ENCODE results near the gene KIR2DL1. TPM values are rescaled to one million over a fixed set of nuclear protein-coding genes. Genes with fewer than 3 reads are reported as not detected.
A peak's percentile ranks its signal among the peaks of the same experiment; 100 is the strongest.
"Not testable (repeated sequence)": the region's sequence is repeated elsewhere in the genome, so short reads cannot be mapped to it uniquely, and the experiment has no call there.

The KIR2DL1 gene
- total RNA-seq, 3 donors from 2014 or later (not counting 1 experiment from before 2014, with no cell fraction given), result 39.5 to 88.2 (median 70.8) TPM

- intact Hi-C loops (cut with micrococcal nuclease), result no loop called here
- 66% methylated on average over 8 of the region's 8 CpGs for WGBS (ENCODE audit: insufficient coverage)
- Histone ChIP-seq H3K27ac (ENCODE audit: low read length) (no peak overlapping the region), H3K4me1 (ENCODE audit: control insufficient read depth, insufficient read depth, low read length) (no peaks in the 10 kb centered on the region), H3K36me3 (ENCODE audit: control insufficient read depth, insufficient read depth, low read length) (no peaks in the 10 kb centered on the region), H3K9me3 (ENCODE audit: control insufficient read depth, insufficient read depth, low read length) (peaks cover 4% of the 10 kb centered on the region), H3K27me3 (ENCODE audit: control insufficient read depth, insufficient read depth, low read length) (no peaks in the 10 kb centered on the region), H3K4me3 (ENCODE audit: low read length) (no peak overlapping the region)
- ATAC-seq (no peak), DNase-seq (no peak)
- peaks cover 0 to 9% of the 10 kb centered on the region in 2 donors for H3K4me1 Mint-ChIP-seq
- H3K27ac Mint-ChIP-seq, result no peak overlapping the region
- H3K4me3 Mint-ChIP-seq, result no peak overlapping the region
- peaks cover 31 to 50% of the 10 kb centered on the region in 2 donors for H3K27me3 Mint-ChIP-seq (ENCODE audit: low read depth in 2 of 2)
- TF ChIP-seq CTCF (IDR thresholded peaks at IDR 0.05), result no peak
- peaks cover 0 to 2% of the 10 kb centered on the region in 2 donors for H3K9me3 Mint-ChIP-seq
- no peaks in the 10 kb centered on the region for H3K36me3 Mint-ChIP-seq
These were observed 38.4 kb upstream of the KIR2DL1 start for GRCh38 chr19:54731191-54731590.

- Mint-ChIP-seq H3K4me1 (peaks cover 32 to 39% of the 10 kb centered on the region in 2 donors), H3K4me3 (peak within 1 kb of the TSS; percentile 85), H3K27me3 (ENCODE audit: low read depth in 2 of 2) (peaks cover 4 to 11% of the 10 kb centered on the region in 2 donors), H3K27ac (peak within 1 kb of the TSS; percentile 86 to 87)
- H3K9me3 ChIP-seq (ENCODE audit: control insufficient read depth, insufficient read depth, low read length); H3K27me3 ChIP-seq (ENCODE audit: control insufficient read depth, insufficient read depth, low read length); H3K36me3 Mint-ChIP-seq; H3K36me3 ChIP-seq (ENCODE audit: control insufficient read depth, insufficient read depth, low read length); H3K9me3 Mint-ChIP-seq: not testable (repeated sequence)
- peak in 2 of 3 donors; percentile 24 to 55 for ATAC-seq
- intact Hi-C loops (cut with micrococcal nuclease), result loop anchor here (1.0 to 5.0 kb wide), 2 partner anchors 36 to 110 kb away; no protein-coding TSS in a partner anchor
- DNase-seq, result peak in 1 of 2 donors; percentile 35
- WGBS (ENCODE audit: insufficient coverage), result 89% methylated on average over 14 of the region's 16 CpGs
- Histone ChIP-seq H3K4me3 (ENCODE audit: low read length) (peak within 1 kb of the TSS; percentile 11), H3K4me1 (ENCODE audit: control insufficient read depth, insufficient read depth, low read length) (peaks cover 29% of the 10 kb centered on the region), H3K27ac (ENCODE audit: low read length) (peak within 1 kb of the TSS; percentile 71)
These were observed 31.3 kb upstream of the KIR2DL1 start, which contains the start of gene KIR2DL3 for GRCh38 chr19:54738306-54738705. Gene KIR2DL3, plus strand, starts transcription at chr19:54738513. Its CDS starts 33 bp downstream, at chr19:54738546.

- peaks cover 5 to 9% of the 10 kb centered on the region in 2 donors for H3K27me3 Mint-ChIP-seq (ENCODE audit: low read depth in 2 of 2)
- 94% methylated on average over 1 of the region's 1 CpG for WGBS (ENCODE audit: insufficient coverage)
- peak overlapping the region; percentile 86 to 87 for H3K27ac Mint-ChIP-seq
- H3K36me3 Mint-ChIP-seq, result no peaks in the 10 kb centered on the region
- peaks cover 29% of the 10 kb centered on the region for H3K4me1 ChIP-seq (ENCODE audit: control insufficient read depth, insufficient read depth, low read length)
- no peak for TF ChIP-seq CTCF (IDR thresholded peaks at IDR 0.05)
- no peaks in the 10 kb centered on the region for H3K36me3 ChIP-seq (ENCODE audit: control insufficient read depth, insufficient read depth, low read length)
- peak overlapping the region; percentile 85 for H3K4me3 Mint-ChIP-seq
- DNase-seq, result no peak
- peaks cover 32 to 39% of the 10 kb centered on the region in 2 donors for H3K4me1 Mint-ChIP-seq
- peaks cover 4% of the 10 kb centered on the region for H3K9me3 ChIP-seq (ENCODE audit: control insufficient read depth, insufficient read depth, low read length)
- intact Hi-C loops (cut with micrococcal nuclease), result loop anchor here (1.0 to 5.0 kb wide), 2 partner anchors 36 to 110 kb away; no protein-coding TSS in a partner anchor
- H3K4me3 ChIP-seq (ENCODE audit: low read length), result peak overlapping the region; percentile 11
- no peak for ATAC-seq
- peaks cover 0 to 2% of the 10 kb centered on the region in 2 donors for H3K9me3 Mint-ChIP-seq
- H3K27me3 ChIP-seq (ENCODE audit: control insufficient read depth, insufficient read depth, low read length), result no peaks in the 10 kb centered on the region
- H3K27ac ChIP-seq (ENCODE audit: low read length), result peak overlapping the region; percentile 71
These were observed 30.9 kb upstream of the KIR2DL1 start for GRCh38 chr19:54738715-54739114.

DNA sequence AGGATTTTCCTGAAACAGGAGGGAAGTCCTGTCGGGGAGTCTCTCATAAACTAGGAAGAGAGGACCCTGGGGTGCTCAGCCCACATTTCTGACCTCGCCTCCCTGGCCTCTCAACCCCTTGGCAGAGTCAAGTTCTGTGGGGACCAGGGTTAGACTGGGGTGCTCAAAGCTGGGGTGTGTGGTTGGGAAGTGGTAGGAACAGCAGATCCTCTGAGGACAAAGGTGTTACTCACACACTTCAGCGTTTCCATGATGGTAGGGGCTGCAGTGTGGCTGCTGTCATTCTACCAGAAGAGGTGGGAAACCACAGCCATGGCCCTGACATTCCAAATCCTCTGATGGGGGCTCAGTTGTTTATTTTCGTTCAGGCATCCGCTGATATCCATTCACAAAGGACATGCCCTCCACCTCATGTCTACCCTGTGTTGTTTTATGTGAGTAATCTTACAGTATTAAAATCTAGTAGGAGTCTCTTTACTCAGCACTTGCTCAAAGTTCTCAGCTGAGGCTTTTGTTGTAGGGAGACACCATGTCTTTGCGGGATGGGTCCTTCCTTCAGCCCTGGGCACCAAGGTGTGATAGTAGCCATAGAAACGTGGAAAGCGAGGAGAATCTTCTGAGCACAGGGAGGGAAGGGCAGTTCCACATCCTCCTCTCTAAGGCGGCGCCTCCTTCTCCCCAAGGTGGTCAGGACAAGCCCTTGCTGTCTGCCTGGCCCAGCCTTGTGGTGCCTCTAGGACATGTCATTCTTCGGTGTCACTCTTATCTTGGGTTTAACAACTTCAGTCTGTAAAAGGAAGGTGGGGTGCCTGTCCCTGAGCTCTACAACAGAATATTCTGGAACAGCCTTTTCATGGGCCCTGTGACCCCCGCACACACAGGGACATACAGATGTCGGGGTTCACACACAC is 29.8 kb upstream of the KIR2DL1 start:
- Mint-ChIP-seq H3K4me1 (peaks cover 32 to 39% of the 10 kb centered on the region in 2 donors), H3K27ac (peak overlapping the region; percentile 86 to 87), H3K9me3 (no peaks in the 10 kb centered on the region), H3K27me3 (ENCODE audit: low read depth in 2 of 2) (peaks cover 0 to 5% of the 10 kb centered on the region in 2 donors), H3K4me3 (peak overlapping the region; percentile 85), H3K36me3 (no peaks in the 10 kb centered on the region)
- H3K27me3 ChIP-seq (ENCODE audit: control insufficient read depth, insufficient read depth, low read length), result no peaks in the 10 kb centered on the region
- H3K27ac ChIP-seq (ENCODE audit: low read length), result peak overlapping the region; percentile 71
- WGBS (ENCODE audit: insufficient coverage), result 72% methylated on average over 13 of the region's 13 CpGs
- no peak for TF ChIP-seq CTCF (IDR thresholded peaks at IDR 0.05)
- ATAC-seq (peak; percentile 32 to 74 (median 68)), DNase-seq (peak in 1 of 2 donors; percentile 7)
- intact Hi-C loops (cut with micrococcal nuclease), result loop anchor here (5.0 kb wide), 1 partner anchor 38 kb away; no protein-coding TSS in a partner anchor
- no peaks in the 10 kb centered on the region for H3K9me3 ChIP-seq (ENCODE audit: control insufficient read depth, insufficient read depth, low read length)
- no peaks in the 10 kb centered on the region for H3K36me3 ChIP-seq (ENCODE audit: control insufficient read depth, insufficient read depth, low read length)
- H3K4me1 ChIP-seq (ENCODE audit: control insufficient read depth, insufficient read depth, low read length), result peaks cover 29% of the 10 kb centered on the region
- H3K4me3 ChIP-seq (ENCODE audit: low read length), result no peak overlapping the region

- H3K36me3 Mint-ChIP-seq; H3K27ac ChIP-seq (ENCODE audit: low read length); H3K27me3 Mint-ChIP-seq (ENCODE audit: low read depth in 2 of 2); H3K4me3 Mint-ChIP-seq; DNase-seq; H3K9me3 Mint-ChIP-seq; ATAC-seq; H3K27me3 ChIP-seq (ENCODE audit: control insufficient read depth, insufficient read depth, low read length); H3K9me3 ChIP-seq (ENCODE audit: control insufficient read depth, insufficient read depth, low read length); H3K36me3 ChIP-seq (ENCODE audit: control insufficient read depth, insufficient read depth, low read length); intact Hi-C loops (cut with micrococcal nuclease); H3K4me3 ChIP-seq (ENCODE audit: low read length): not testable (repeated sequence)
- Mint-ChIP-seq H3K27ac (peak overlapping the region in 1 of 2 donors; percentile 54), H3K4me1 (peaks cover 32 to 39% of the 10 kb centered on the region in 2 donors)
- H3K4me1 ChIP-seq (ENCODE audit: control insufficient read depth, insufficient read depth, low read length), result peaks cover 29% of the 10 kb centered on the region
- 80% methylated on average over 5 of the region's 5 CpGs for WGBS (ENCODE audit: insufficient coverage)
These were observed 27.6 kb upstream of the KIR2DL1 start for GRCh38 chr19:54741950-54742349.
